Measurements from ENCODE around the gene DHX29. TPM values are rescaled to one million over a fixed set of nuclear protein-coding genes. Genes with fewer than 3 reads are reported as not detected.

DHX29 gene
- total RNA-seq, 1 experiment from 2014 or later = 23.5 TPM

DNA sequence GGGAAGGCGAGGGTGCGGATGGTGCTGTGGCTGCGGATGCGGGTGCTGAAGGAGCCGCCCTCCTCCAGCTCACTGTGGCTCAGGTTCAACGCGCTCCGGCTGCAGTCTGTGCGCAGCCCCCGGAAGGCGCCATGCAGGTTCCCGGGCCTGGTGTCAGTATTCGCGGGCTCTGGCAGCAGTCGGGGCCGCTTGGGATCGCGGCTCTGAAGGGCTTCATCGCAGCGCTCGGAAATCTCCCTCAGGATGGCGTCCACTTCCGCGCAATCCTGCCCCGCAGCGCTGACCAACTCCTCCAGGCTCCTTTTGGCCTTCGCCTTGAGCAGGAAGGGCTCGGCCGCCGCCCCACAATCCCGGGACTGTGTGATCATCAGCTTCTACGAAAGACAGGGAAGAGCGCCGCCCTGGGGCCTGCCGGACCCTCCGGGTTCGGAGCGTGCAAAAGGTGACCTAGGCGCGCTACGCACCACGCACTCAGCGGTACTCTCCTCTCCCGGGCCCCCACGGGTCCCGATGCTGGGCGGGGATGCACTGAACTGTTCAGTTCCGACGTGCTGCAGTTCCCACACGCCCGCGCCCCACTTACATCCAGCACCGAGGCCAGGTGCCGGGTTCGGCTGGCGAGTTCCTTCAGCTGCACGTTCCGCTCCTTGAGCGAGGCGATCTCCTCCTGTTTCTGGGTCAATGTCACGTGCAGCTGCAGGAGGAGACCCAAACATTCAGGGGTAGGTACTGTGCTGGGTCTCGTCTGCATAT lies 86.9 kb downstream of the DHX29 start:
- H3K4me2 ChIP-seq (ENCODE audit: low read depth, low read length, poor library complexity, severe bottlenecking) = no peak overlapping the region

GRCh38 chr5:55219770-55220169 lies 87.7 kb downstream of the DHX29 start:
- peak overlapping the region; percentile 5 for H3K4me2 ChIP-seq (ENCODE audit: low read depth, low read length, poor library complexity, severe bottlenecking)
- no peaks in the 10 kb centered on the region for H3K36me3 ChIP-seq (ENCODE audit: insufficient read depth, low read length)
- no peak overlapping the region for H2AFZ ChIP-seq (ENCODE audit: low read length)
- H3K27ac ChIP-seq (ENCODE audit: low read length) = no peak overlapping the region
- no peaks in the 10 kb centered on the region for H4K20me1 ChIP-seq (ENCODE audit: insufficient read depth, low read depth, low read length)
- no peaks in the 10 kb centered on the region for H3K27me3 ChIP-seq (ENCODE audit: low read length)
- H3K9me2 ChIP-seq (replicated peaks; ENCODE audit: insufficient read depth, low read length) = no peaks in the 10 kb centered on the region
- no peak overlapping the region for H3K9ac ChIP-seq (ENCODE audit: low read length)
- no peaks in the 10 kb centered on the region for H3K79me2 ChIP-seq (ENCODE audit: low read length)
- H3K4me3 ChIP-seq (ENCODE audit: low read length) = no peak overlapping the region
- peaks cover 15% of the 10 kb centered on the region for H3K4me1 ChIP-seq (ENCODE audit: low read length)
- H3K9me3 ChIP-seq (ENCODE audit: low read length) = no peaks in the 10 kb centered on the region
- no peak for DNase-seq

More for the DNA sequence above, 86.9 kb downstream of the DHX29 start:
- peaks cover 15% of the 10 kb centered on the region for H3K4me1 ChIP-seq (ENCODE audit: low read length)
- H3K36me3 ChIP-seq (ENCODE audit: insufficient read depth, low read length) = no peaks in the 10 kb centered on the region
- H3K27me3 ChIP-seq (ENCODE audit: low read length) = no peaks in the 10 kb centered on the region
- DNase-seq = no peak
- H4K20me1 ChIP-seq (ENCODE audit: insufficient read depth, low read depth, low read length) = no peaks in the 10 kb centered on the region
- no peaks in the 10 kb centered on the region for H3K9me2 ChIP-seq (replicated peaks; ENCODE audit: insufficient read depth, low read length)
- H3K4me3 ChIP-seq (ENCODE audit: low read length) = no peak overlapping the region
- H2AFZ ChIP-seq (ENCODE audit: low read length) = no peak overlapping the region
- no peaks in the 10 kb centered on the region for H3K79me2 ChIP-seq (ENCODE audit: low read length)
- no peaks in the 10 kb centered on the region for H3K9me3 ChIP-seq (ENCODE audit: low read length)
- no peak overlapping the region for H3K9ac ChIP-seq (ENCODE audit: low read length)
- no peak overlapping the region for H3K27ac ChIP-seq (ENCODE audit: low read length)

DNA sequence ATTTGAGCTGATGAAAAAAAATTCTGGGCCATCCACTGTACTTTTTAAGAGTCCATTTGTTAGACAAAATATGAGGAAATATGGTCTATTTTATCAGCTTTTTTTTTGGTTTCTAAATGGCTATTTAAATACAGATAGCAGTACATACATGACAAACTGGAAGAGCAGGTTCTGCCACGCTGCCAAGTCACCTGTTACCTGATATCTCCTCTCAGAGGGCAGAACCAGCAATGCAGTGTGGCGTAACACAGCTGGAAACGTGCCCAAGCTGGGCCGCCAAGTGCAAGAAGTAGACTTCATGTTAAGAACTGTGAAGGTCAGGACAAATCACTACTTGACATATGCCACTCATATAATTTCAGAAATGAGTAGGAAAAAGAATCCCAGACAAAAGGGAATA lies 88.5 kb downstream of the DHX29 start:
- Histone ChIP-seq H3K9me3 (ENCODE audit: low read length) (no peaks in the 10 kb centered on the region), H3K9ac (ENCODE audit: low read length) (no peak overlapping the region), H4K20me1 (ENCODE audit: insufficient read depth, low read depth, low read length) (no peaks in the 10 kb centered on the region), H3K4me3 (ENCODE audit: low read length) (no peak overlapping the region), H3K4me2 (ENCODE audit: low read depth, low read length, poor library complexity, severe bottlenecking) (peak overlapping the region; percentile 5), H3K79me2 (ENCODE audit: low read length) (no peaks in the 10 kb centered on the region), H3K27ac (ENCODE audit: low read length) (no peak overlapping the region), H3K9me2 (replicated peaks; ENCODE audit: insufficient read depth, low read length) (no peaks in the 10 kb centered on the region), H3K27me3 (ENCODE audit: low read length) (no peaks in the 10 kb centered on the region), H3K4me1 (ENCODE audit: low read length) (peaks cover 15% of the 10 kb centered on the region), H3K36me3 (ENCODE audit: insufficient read depth, low read length) (no peaks in the 10 kb centered on the region), H2AFZ (ENCODE audit: low read length) (peak overlapping the region; percentile 51; the same call in 1 of the 2 replicates)
- DNase-seq = peak; percentile 66

- H3K4me1 ChIP-seq (ENCODE audit: low read length) = no peaks in the 10 kb centered on the region
- no peak overlapping the region for H3K27ac ChIP-seq (ENCODE audit: low read length)
- no peak for DNase-seq
Observed at GRCh38 chr5:55211184-55211874, 96.2 kb downstream of the DHX29 start.

More at GRCh38 chr5:55211184-55211874, 96.2 kb downstream of the DHX29 start:
- Histone ChIP-seq H3K79me2 (ENCODE audit: low read length) (no peaks in the 10 kb centered on the region), H3K27me3 (ENCODE audit: low read length) (no peaks in the 10 kb centered on the region), H3K4me3 (ENCODE audit: low read length) (no peak overlapping the region), H3K9ac (ENCODE audit: low read length) (no peak overlapping the region), H3K9me3 (ENCODE audit: low read length) (no peaks in the 10 kb centered on the region), H4K20me1 (ENCODE audit: insufficient read depth, low read depth, low read length) (no peaks in the 10 kb centered on the region), H3K36me3 (ENCODE audit: insufficient read depth, low read length) (no peaks in the 10 kb centered on the region), H2AFZ (ENCODE audit: low read length) (no peak overlapping the region), H3K9me2 (replicated peaks; ENCODE audit: insufficient read depth, low read length) (no peaks in the 10 kb centered on the region), H3K4me2 (ENCODE audit: low read depth, low read length, poor library complexity, severe bottlenecking) (no peak overlapping the region)

Other genes with a start within 250 kb of the DHX29 start
- gene GZMA, start 205.0 kb downstream of the DHX29 start, total RNA-seq (2014; rRNA removed; shearing (Covaris generic); ENCODE audit: low replicate concordance) = not detected in 2 replicates
- not detected in 2 replicates for gene GPX8, start 147.5 kb downstream of the DHX29 start, total RNA-seq (2014; rRNA removed; shearing (Covaris generic); ENCODE audit: low replicate concordance)
- gene CDC20B, start 134.5 kb downstream of the DHX29 start, total RNA-seq (2014; rRNA removed; shearing (Covaris generic); ENCODE audit: low replicate concordance) = not detected in 2 replicates
- 0.14 and 0.37 TPM in 2 replicates for gene MCIDAS, start 80.4 kb downstream of the DHX29 start, total RNA-seq (2014; rRNA removed; shearing (Covaris generic); ENCODE audit: low replicate concordance)
- gene CCNO, start 74.1 kb downstream of the DHX29 start, total RNA-seq (2014; rRNA removed; shearing (Covaris generic); ENCODE audit: low replicate concordance) = 2.2 and 5.0 TPM in 2 replicates
- 79.9 and 104 TPM in 2 replicates for gene MTREX, start 295 bp upstream of the DHX29 start, total RNA-seq (2014; rRNA removed; shearing (Covaris generic); ENCODE audit: low replicate concordance)
- gene PLPP1, start 227.3 kb upstream of the DHX29 start, total RNA-seq (2014; rRNA removed; shearing (Covaris generic); ENCODE audit: low replicate concordance) = 4.7 and 5.9 TPM in 2 replicates

Data from Karpas-422 (cell line).